Breast epithelium (tissue), 4 donors: Measurements from ENCODE around the gene SHBG. TPM values are rescaled to one million over a fixed set of nuclear protein-coding genes. Genes with fewer than 3 reads are reported as not detected.
"Not testable (repeated sequence)": the region's sequence is repeated elsewhere in the genome, so short reads cannot be mapped to it uniquely, and the experiment has no call there.

Source experiments
- DNase-seq, 2 donors: peaks; one replicate each; pipeline ENCODE4 v3.0.0-alpha.2; 2019; ENCODE audit warnings: low spot score in 2 of 2
- H3K27ac ChIP-seq, 2 donors: fragments of 200-600 bp; sonication (generic) in 1 of 2; one replicate each; pipeline ENCODE4 v1.5.1; 2016 to 2019; ENCODE audit warnings: mild to moderate bottlenecking in 1 of 2
- H3K27me3 ChIP-seq, 2 donors: fragments of 200-600 bp; sonication (generic) in 1 of 2; one replicate each; pipeline versions ENCODE4 v1.5.1 to v1.6.0; 2017 to 2019; ENCODE audit warnings: control low read depth in 1 of 2, mild to moderate bottlenecking in 1 of 2
- H3K36me3 ChIP-seq: fragments of 200-600 bp; one replicate; pipeline ENCODE4 v1.5.1; 2019
- H3K4me1 ChIP-seq, 2 donors: fragments of 200-600 bp; sonication (generic); one replicate each; pipeline ENCODE4 v1.5.1; 2016 to 2019; ENCODE audit warnings: control low read depth in 1 of 2
- H3K4me3 ChIP-seq, 3 donors: fragments of 200-600 bp; sonication (generic); 1 replicate in 2 of 3; 2 replicates in 1 of 3; pipeline ENCODE4 v1.5.1; 2016 to 2019; ENCODE audit warnings: mild to moderate bottlenecking in 3 of 3, moderate library complexity in 2 of 3
- H3K9me3 ChIP-seq, 2 donors: fragments of 200-600 bp; sonication (generic) in 1 of 2; one replicate each; pipeline ENCODE4 v1.5.1; 2016 to 2019; ENCODE audit warnings: control low read depth in 1 of 2
- POLR2A ChIP-seq: fragments of 450-650 bp; IDR thresholded peaks from one replicate; pipeline ENCODE4 v1.6.1; 2016; ENCODE audit warnings: antibody characterized with exemption, mild to moderate bottlenecking, moderate library complexity
- POLR2AphosphoS5 ChIP-seq, 3 donors: sonication (generic); formaldehyde crosslinking; IDR thresholded peaks; one replicate each; pipeline ENCODE4 v1.6.1; 2017; ENCODE audit warnings: antibody characterized with exemption in 3 of 3
- intact Hi-C: fragments of 100-400 bp; cut with DNase I; formaldehyde crosslinking; loops from one replicate; pipeline ENCODE4 v1.15.1; 2023; ENCODE audit warnings: low total_unique reads
- total RNA-seq, 3 donors: library from RNA; depleted of rRNA; stranded (reverse); fragments of >200 nt; gene quantifications; one replicate each; pipeline ENCODE4 v1.1.0, GENCODE V29; 2016
- TF ChIP-seq, protein P1 (sequence below), 3 donors: fragments of 450-650 bp; IDR thresholded peaks; one replicate each; pipeline ENCODE4 v1.5.1; 2016 to 2017; ENCODE audit warnings: antibody characterized with exemption in 3 of 3, mild to moderate bottlenecking in 3 of 3, moderate library complexity in 3 of 3

The SHBG gene
- total RNA-seq, 3 donors from 2014 or later: 0.16 TPM; not detected in 2

DNA sequence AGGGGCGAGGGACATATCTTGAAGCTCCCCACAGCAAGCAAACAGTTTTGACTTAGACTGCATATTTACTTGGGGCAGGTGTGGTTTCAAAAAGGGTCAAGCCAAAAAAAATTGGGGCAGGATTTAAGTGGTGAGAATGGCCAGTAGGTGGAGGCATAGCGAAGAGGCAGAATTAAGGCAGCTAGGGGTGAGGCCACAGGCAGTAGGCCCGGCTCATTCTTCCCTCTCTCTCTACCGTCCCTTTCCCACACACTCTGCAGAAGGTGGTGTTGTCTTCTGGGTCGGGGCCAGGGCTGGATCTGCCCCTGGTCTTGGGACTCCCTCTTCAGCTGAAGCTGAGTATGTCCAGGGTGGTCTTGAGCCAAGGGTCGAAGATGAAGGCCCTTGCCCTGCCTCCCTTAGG lies 2.6 kb downstream of the SHBG start:
- TF ChIP-seq POLR2AphosphoS5 (IDR thresholded peaks at IDR 0.05): no peak
- TF ChIP-seq, protein P1, sequence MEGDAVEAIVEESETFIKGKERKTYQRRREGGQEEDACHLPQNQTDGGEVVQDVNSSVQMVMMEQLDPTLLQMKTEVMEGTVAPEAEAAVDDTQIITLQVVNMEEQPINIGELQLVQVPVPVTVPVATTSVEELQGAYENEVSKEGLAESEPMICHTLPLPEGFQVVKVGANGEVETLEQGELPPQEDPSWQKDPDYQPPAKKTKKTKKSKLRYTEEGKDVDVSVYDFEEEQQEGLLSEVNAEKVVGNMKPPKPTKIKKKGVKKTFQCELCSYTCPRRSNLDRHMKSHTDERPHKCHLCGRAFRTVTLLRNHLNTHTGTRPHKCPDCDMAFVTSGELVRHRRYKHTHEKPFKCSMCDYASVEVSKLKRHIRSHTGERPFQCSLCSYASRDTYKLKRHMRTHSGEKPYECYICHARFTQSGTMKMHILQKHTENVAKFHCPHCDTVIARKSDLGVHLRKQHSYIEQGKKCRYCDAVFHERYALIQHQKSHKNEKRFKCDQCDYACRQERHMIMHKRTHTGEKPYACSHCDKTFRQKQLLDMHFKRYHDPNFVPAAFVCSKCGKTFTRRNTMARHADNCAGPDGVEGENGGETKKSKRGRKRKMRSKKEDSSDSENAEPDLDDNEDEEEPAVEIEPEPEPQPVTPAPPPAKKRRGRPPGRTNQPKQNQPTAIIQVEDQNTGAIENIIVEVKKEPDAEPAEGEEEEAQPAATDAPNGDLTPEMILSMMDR (IDR thresholded peaks at IDR 0.05): peak in 2 of 3 donors; percentile 34 to 38
- Histone ChIP-seq H3K27ac (no peak overlapping the region), H3K4me1 (no peaks in the 10 kb centered on the region), H3K27me3 (no peaks in the 10 kb centered on the region), H3K36me3 (no peaks in the 10 kb centered on the region), H3K4me3 (no peak overlapping the region), H3K9me3 (no peaks in the 10 kb centered on the region)
- intact Hi-C loops: no loop called here
- no peak for DNase-seq

- no peak overlapping the region for H3K27ac ChIP-seq
- DNase-seq: no peak
- no peak for TF ChIP-seq POLR2AphosphoS5 (IDR thresholded peaks at IDR 0.05)
- TF ChIP-seq POLR2A: no peak
- TF ChIP-seq, protein P1 (IDR thresholded peaks at IDR 0.05): no peak
- H3K36me3 ChIP-seq: no peaks in the 10 kb centered on the region
- no peaks in the 10 kb centered on the region for H3K9me3 ChIP-seq
- H3K4me3 ChIP-seq: no peak overlapping the region
- no peaks in the 10 kb centered on the region for H3K27me3 ChIP-seq
- intact Hi-C loops: no loop called here
- H3K4me1 ChIP-seq: no peaks in the 10 kb centered on the region
Measured at GRCh38 chr17:7633093-7633492, 3.2 kb downstream of the SHBG start.

GRCh38 chr17:7634384-7634783 lies 4.4 kb downstream of the SHBG start:
- Histone ChIP-seq H3K27me3 (no peaks in the 10 kb centered on the region), H3K36me3 (no peaks in the 10 kb centered on the region), H3K27ac (no peak overlapping the region), H3K9me3 (no peaks in the 10 kb centered on the region), H3K4me1 (no peaks in the 10 kb centered on the region), H3K4me3 (no peak overlapping the region)
- DNase-seq: no peak
- TF ChIP-seq POLR2A (no peak), POLR2AphosphoS5 (IDR thresholded peaks at IDR 0.05) (no peak)
- TF ChIP-seq, protein P1 (IDR thresholded peaks at IDR 0.05): no peak
- intact Hi-C loops: no loop called here

DNA sequence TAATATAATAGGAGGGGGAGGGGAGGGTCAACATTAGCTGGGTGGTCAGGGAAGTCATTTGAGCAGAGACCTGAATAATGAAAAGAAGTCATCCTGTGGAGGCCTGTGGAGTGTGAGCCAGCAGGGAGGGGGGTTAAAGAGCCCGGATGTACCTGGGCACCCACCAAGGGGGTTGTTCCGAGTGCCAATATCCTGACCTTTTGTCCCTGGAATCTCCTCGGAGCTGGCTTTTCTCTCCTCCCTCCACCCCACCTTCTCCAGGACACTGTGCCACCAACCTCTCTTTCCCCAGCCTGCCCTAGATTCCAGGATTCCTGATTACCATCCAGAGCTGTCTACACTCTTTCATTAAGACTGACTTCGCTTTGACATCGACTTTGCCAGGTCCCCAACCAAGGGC lies 6.2 kb downstream of the SHBG start:
- H3K4me3 ChIP-seq: no peak overlapping the region
- no peaks in the 10 kb centered on the region for H3K36me3 ChIP-seq
- intact Hi-C loops: no loop called here
- H3K27ac ChIP-seq: no peak overlapping the region
- no peaks in the 10 kb centered on the region for H3K4me1 ChIP-seq
- no peaks in the 10 kb centered on the region for H3K9me3 ChIP-seq
- no peaks in the 10 kb centered on the region for H3K27me3 ChIP-seq
- DNase-seq: no peak
- TF ChIP-seq POLR2A (no peak), POLR2AphosphoS5 (IDR thresholded peaks at IDR 0.05) (no peak)
- TF ChIP-seq, protein P1 (IDR thresholded peaks at IDR 0.05): no peak

- Histone ChIP-seq H3K27ac (no peak overlapping the region), H3K27me3 (no peaks in the 10 kb centered on the region), H3K4me1 (no peaks in the 10 kb centered on the region), H3K9me3 (no peaks in the 10 kb centered on the region), H3K4me3 (no peak overlapping the region), H3K36me3 (no peaks in the 10 kb centered on the region)
- no peak for DNase-seq
- TF ChIP-seq POLR2A (no peak), POLR2AphosphoS5 (IDR thresholded peaks at IDR 0.05) (no peak)
- TF ChIP-seq, protein P1 (IDR thresholded peaks at IDR 0.05): no peak
- intact Hi-C loops: no loop called here
Measured at GRCh38 chr17:7640783-7641182, 10.8 kb downstream of the SHBG start.

- H3K9me3 ChIP-seq, intact Hi-C loops, H3K4me1 ChIP-seq, DNase-seq, H3K4me3 ChIP-seq, H3K36me3 ChIP-seq, H3K27ac ChIP-seq, H3K27me3 ChIP-seq: not testable (repeated sequence)
Measured at GRCh38 chr17:7641635-7642034, 11.7 kb downstream of the SHBG start.
